ENCODE measurements around the gene HOATZ. TPM values are rescaled to one million over a fixed set of nuclear protein-coding genes. Genes with fewer than 3 reads are reported as not detected.

HOATZ gene
- total RNA-seq, 2 experiments from 2014 or later = not detected

DNA sequence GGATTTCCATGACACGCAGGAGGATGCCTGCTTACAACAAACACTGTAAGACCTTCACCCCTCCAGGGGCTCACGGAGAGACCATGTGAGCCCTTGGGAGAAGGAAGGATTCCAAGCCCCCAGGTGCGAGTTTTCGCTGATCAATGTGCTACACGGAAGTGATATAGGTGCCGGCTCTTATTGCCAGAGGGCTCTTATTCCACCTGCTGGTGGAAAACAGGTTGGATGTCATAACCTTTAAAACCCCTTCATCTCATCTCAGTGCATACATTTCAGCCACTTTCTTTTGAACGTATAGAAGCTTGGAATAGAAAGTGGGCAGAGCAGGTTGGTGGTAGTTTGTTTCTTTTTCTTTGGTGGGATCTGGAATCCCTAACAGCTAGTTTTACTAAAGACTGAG lies 51.7 kb downstream of the HOATZ start:
- DNase-seq (ENCODE audit: low spot score) = no peak
- intact Hi-C loops (cut with micrococcal nuclease; ENCODE audit: unreplicated experiment) = no loop called here
- ChIA-PET POLR2A (interaction anchor here (0.6 to 1.2 kb wide), 6 partner anchors 12 to 215 kb away, joined by 3 to 4 read pairs (median 3); no protein-coding TSS in a partner anchor), CTCF (ENCODE audit: unreplicated experiment) (interaction anchor here (1.4 kb wide), 1 partner anchor 210 kb away, joined by 3 read pairs; no protein-coding TSS in a partner anchor)
- Histone ChIP-seq H4K20me1 (ENCODE audit: insufficient read depth, low read length) (no peaks in the 10 kb centered on the region), H3K4me2 (ENCODE audit: low read length) (no peak overlapping the region), H3K4me1 (ENCODE audit: insufficient read depth, low read length, poor library complexity, severe bottlenecking) (no peaks in the 10 kb centered on the region), H3K27ac (ENCODE audit: low read depth, low read length, poor library complexity, severe bottlenecking) (no peak overlapping the region), H3K4me3 (ENCODE audit: low read depth, low read length, poor library complexity, severe bottlenecking) (no peak overlapping the region), H3K79me2 (ENCODE audit: insufficient read depth, low read depth, low read length) (no peaks in the 10 kb centered on the region), H3K36me3 (ENCODE audit: insufficient read depth, low read length) (no peaks in the 10 kb centered on the region), H3K9me3 (ENCODE audit: low read length) (no peaks in the 10 kb centered on the region), H3K9me2 (ENCODE audit: insufficient read depth, low read length) (no peaks in the 10 kb centered on the region), H2AFZ (ENCODE audit: low read length) (no peak overlapping the region)
- TF ChIP-seq, protein P1, sequence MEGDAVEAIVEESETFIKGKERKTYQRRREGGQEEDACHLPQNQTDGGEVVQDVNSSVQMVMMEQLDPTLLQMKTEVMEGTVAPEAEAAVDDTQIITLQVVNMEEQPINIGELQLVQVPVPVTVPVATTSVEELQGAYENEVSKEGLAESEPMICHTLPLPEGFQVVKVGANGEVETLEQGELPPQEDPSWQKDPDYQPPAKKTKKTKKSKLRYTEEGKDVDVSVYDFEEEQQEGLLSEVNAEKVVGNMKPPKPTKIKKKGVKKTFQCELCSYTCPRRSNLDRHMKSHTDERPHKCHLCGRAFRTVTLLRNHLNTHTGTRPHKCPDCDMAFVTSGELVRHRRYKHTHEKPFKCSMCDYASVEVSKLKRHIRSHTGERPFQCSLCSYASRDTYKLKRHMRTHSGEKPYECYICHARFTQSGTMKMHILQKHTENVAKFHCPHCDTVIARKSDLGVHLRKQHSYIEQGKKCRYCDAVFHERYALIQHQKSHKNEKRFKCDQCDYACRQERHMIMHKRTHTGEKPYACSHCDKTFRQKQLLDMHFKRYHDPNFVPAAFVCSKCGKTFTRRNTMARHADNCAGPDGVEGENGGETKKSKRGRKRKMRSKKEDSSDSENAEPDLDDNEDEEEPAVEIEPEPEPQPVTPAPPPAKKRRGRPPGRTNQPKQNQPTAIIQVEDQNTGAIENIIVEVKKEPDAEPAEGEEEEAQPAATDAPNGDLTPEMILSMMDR (conservative IDR thresholded peaks at IDR 0.05; ENCODE audit: low read length) = no peak
- TF ChIP-seq EZH2phosphoT487 (IDR thresholded peaks at IDR 0.05; ENCODE audit: borderline replicate concordance, low read depth, low read length) = no peak
- no TSS peak for BruUV-seq (replicated peaks)

DNA sequence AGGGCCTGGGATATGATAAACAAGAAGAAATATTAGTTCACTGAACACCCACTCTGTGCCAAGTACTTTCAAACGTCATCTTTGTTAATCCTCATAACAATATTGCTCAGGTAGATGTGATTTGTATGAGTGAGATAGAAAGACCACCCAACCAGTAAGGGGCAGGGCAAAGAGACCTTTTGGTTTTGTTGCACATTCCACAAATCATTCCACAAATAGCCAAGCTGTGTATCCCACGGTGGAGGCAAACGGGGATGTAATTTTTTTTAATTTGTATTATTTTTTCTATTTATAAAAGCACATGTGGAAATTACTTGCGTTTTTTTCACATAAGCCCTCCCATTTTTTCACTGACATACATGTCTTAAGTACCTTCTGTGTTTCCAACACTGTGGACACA lies 54.9 kb downstream of the HOATZ start:
- ChIA-PET POLR2A (no interaction called here), CTCF (ENCODE audit: unreplicated experiment) (no interaction called here)
- BruUV-seq (replicated peaks) = no TSS peak

DNA sequence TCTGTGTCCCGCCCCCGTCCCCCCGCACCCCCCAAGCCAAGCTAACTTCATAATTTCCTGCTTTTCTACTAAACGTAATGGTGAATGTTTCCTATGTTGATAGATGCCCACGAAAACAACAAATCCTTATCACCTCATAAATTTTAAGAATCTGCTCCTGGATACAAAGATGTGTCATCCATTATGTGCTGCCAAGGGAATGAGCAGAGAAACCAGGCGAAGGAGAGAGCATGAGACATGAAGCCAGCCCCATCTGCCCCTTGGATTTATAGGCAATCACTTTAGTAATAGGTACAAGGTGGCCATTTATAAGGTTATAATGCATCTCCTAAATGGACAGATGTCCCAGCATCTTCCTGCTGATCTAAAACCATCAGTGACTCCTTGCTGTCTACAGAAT lies 56.2 kb downstream of the HOATZ start:
- POLR2A ChIA-PET = no interaction called here
- H3K4me2 ChIP-seq (ENCODE audit: low read length) = no peak overlapping the region
- H3K36me3 ChIP-seq (ENCODE audit: insufficient read depth, low read length) = no peaks in the 10 kb centered on the region
- no peak overlapping the region for H3K4me3 ChIP-seq (ENCODE audit: low read depth, low read length, poor library complexity, severe bottlenecking)
- no peaks in the 10 kb centered on the region for H4K20me1 ChIP-seq (ENCODE audit: insufficient read depth, low read length)
- intact Hi-C loops (cut with micrococcal nuclease; ENCODE audit: unreplicated experiment) = no loop called here
- no peak for DNase-seq (ENCODE audit: low spot score)
- TF ChIP-seq, protein P1 (conservative IDR thresholded peaks at IDR 0.05; ENCODE audit: low read length) = no peak
- no peak for TF ChIP-seq EZH2phosphoT487 (IDR thresholded peaks at IDR 0.05; ENCODE audit: borderline replicate concordance, low read depth, low read length)
- CTCF ChIA-PET (ENCODE audit: unreplicated experiment) = no interaction called here
- H3K9me2 ChIP-seq (ENCODE audit: insufficient read depth, low read length) = no peaks in the 10 kb centered on the region
- BruUV-seq (replicated peaks) = no TSS peak
- H3K79me2 ChIP-seq (ENCODE audit: insufficient read depth, low read depth, low read length) = no peaks in the 10 kb centered on the region
- H3K9me3 ChIP-seq (ENCODE audit: low read length) = no peaks in the 10 kb centered on the region
- H3K27ac ChIP-seq (ENCODE audit: low read depth, low read length, poor library complexity, severe bottlenecking) = no peak overlapping the region
- peaks cover 12% of the 10 kb centered on the region for H3K4me1 ChIP-seq (ENCODE audit: insufficient read depth, low read length, poor library complexity, severe bottlenecking)
- H2AFZ ChIP-seq (ENCODE audit: low read length) = no peak overlapping the region

More for the DNA sequence above, 54.9 kb downstream of the HOATZ start:
- TF ChIP-seq, protein P1 (conservative IDR thresholded peaks at IDR 0.05; ENCODE audit: low read length) = no peak
- no peak for TF ChIP-seq EZH2phosphoT487 (IDR thresholded peaks at IDR 0.05; ENCODE audit: borderline replicate concordance, low read depth, low read length)
- Histone ChIP-seq H3K79me2 (ENCODE audit: insufficient read depth, low read depth, low read length) (no peaks in the 10 kb centered on the region), H2AFZ (ENCODE audit: low read length) (no peak overlapping the region), H3K36me3 (ENCODE audit: insufficient read depth, low read length) (no peaks in the 10 kb centered on the region), H3K27ac (ENCODE audit: low read depth, low read length, poor library complexity, severe bottlenecking) (no peak overlapping the region), H3K4me3 (ENCODE audit: low read depth, low read length, poor library complexity, severe bottlenecking) (no peak overlapping the region), H3K9me3 (ENCODE audit: low read length) (no peaks in the 10 kb centered on the region), H4K20me1 (ENCODE audit: insufficient read depth, low read length) (no peaks in the 10 kb centered on the region), H3K9me2 (ENCODE audit: insufficient read depth, low read length) (no peaks in the 10 kb centered on the region), H3K4me1 (ENCODE audit: insufficient read depth, low read length, poor library complexity, severe bottlenecking) (peaks cover 4% of the 10 kb centered on the region), H3K4me2 (ENCODE audit: low read length) (no peak overlapping the region)
- intact Hi-C loops (cut with micrococcal nuclease; ENCODE audit: unreplicated experiment) = no loop called here
- no peak for DNase-seq (ENCODE audit: low spot score)

Measured in OCI-LY7 (cell line).